Nephron progenitor cell (in vitro differentiated cells): Measurements from ENCODE around the gene RNF123.
A peak's percentile ranks its signal among the peaks of the same experiment; 100 is the strongest.

Experiments used
- DNase-seq: peaks from one replicate; pipeline ENCODE4 v3.0.0; 2021
- H3K27ac Mint-ChIP-seq: 2 replicates; pipeline ENCODE4 v1.8.0; 2021; ENCODE audit warnings: mild to moderate bottlenecking, moderate library complexity, mixed read lengths
- H3K27me3 Mint-ChIP-seq: 2 replicates; pipeline ENCODE4 v1.8.0; 2021; ENCODE audit warnings: mild to moderate bottlenecking, low read depth, mixed read lengths; ENCODE audit not compliant: poor library complexity
- H3K36me3 Mint-ChIP-seq: 2 replicates; pipeline ENCODE4 v1.8.0; 2021; ENCODE audit warnings: low read depth, mixed read lengths
- H3K4me1 Mint-ChIP-seq: 2 replicates; pipeline ENCODE4 v1.8.0; 2021; ENCODE audit warnings: mixed read lengths
- H3K4me3 Mint-ChIP-seq: 2 replicates; pipeline ENCODE4 v1.8.0; 2021; ENCODE audit warnings: mild to moderate bottlenecking, moderate library complexity, mixed read lengths
- H3K9me3 Mint-ChIP-seq: 2 replicates; pipeline ENCODE4 v1.8.0; 2021; ENCODE audit warnings: mild to moderate bottlenecking, moderate library complexity, mixed read lengths
- CTCF ChIP-seq: fragments of 200-600 bp; sonication (generic); IDR thresholded peaks from 2 replicates; pipeline ENCODE4 v1.5.0; 2021; ENCODE audit warnings: antibody characterized with exemption

The RNF123 gene

GRCh38 chr3:49659756-49660155, 29.6 kb upstream of the RNF123 start:
- Mint-ChIP-seq H3K27me3 (peaks cover 8% of the 10 kb centered on the region), H3K9me3 (no peaks in the 10 kb centered on the region), H3K36me3 (no peaks in the 10 kb centered on the region), H3K4me3 (no peak overlapping the region), H3K4me1 (peaks cover 9% of the 10 kb centered on the region), H3K27ac (no peak overlapping the region)
- DNase-seq: no peak
- no peak for TF ChIP-seq CTCF

DNA sequence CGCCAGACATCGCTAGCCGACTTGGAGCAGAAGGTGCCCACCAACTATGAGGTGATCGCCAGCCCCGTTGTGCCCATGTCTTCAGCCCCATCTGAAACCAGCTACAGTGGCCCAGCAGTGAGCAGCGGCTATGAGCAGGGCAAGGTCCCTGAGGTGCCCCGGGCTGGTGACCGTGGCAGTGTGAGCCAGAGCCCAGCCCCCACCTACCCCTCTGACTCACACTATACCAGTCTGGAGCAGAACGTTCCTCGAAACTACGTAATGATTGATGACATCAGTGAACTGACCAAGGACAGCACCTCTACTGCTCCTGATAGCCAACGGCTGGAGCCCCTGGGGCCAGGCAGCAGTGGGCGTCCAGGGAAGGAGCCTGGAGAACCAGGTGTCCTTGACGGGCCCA, 28.1 kb upstream of the RNF123 start:
- Mint-ChIP-seq H3K27ac (no peak overlapping the region), H3K4me1 (peaks cover 16% of the 10 kb centered on the region)

DNA sequence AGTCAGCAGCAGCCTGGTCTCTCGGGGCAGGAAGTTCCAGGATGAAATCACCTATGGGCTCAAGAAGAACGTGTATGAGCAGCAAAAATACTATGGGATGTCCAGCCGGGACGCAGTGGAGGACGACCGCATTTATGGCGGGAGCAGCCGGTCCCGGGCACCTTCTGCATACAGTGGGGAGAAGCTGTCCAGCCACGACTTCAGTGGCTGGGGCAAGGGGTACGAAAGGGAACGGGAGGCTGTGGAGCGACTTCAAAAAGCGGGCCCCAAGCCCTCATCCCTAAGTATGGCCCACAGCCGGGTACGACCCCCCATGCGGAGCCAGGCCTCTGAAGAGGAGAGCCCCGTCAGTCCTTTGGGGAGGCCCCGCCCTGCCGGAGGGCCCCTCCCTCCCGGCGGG, 27.3 kb upstream of the RNF123 start:
- TF ChIP-seq CTCF: no peak
- Mint-ChIP-seq H3K27me3 (peaks cover 4% of the 10 kb centered on the region), H3K4me1 (peaks cover 19% of the 10 kb centered on the region), H3K9me3 (no peaks in the 10 kb centered on the region), H3K36me3 (no peaks in the 10 kb centered on the region), H3K4me3 (no peak overlapping the region), H3K27ac (no peak overlapping the region)
- DNase-seq: no peak

More for the DNA sequence above, 28.1 kb upstream of the RNF123 start:
- no peak overlapping the region for H3K4me3 Mint-ChIP-seq
- DNase-seq: no peak
- H3K27me3 Mint-ChIP-seq: peaks cover 8% of the 10 kb centered on the region
- no peaks in the 10 kb centered on the region for H3K9me3 Mint-ChIP-seq
- no peak for TF ChIP-seq CTCF
- H3K36me3 Mint-ChIP-seq: no peaks in the 10 kb centered on the region

GRCh38 chr3:49662720-49663413, 26.5 kb upstream of the RNF123 start:
- no peak for TF ChIP-seq CTCF
- no peak overlapping the region for H3K4me3 Mint-ChIP-seq
- H3K4me1 Mint-ChIP-seq: peaks cover 26% of the 10 kb centered on the region
- DNase-seq: no peak
- H3K9me3 Mint-ChIP-seq: no peaks in the 10 kb centered on the region
- H3K36me3 Mint-ChIP-seq: no peaks in the 10 kb centered on the region
- H3K27me3 Mint-ChIP-seq: peaks cover 4% of the 10 kb centered on the region
- no peak overlapping the region for H3K27ac Mint-ChIP-seq

GRCh38 chr3:49663831-49664230, 25.5 kb upstream of the RNF123 start:
- peaks cover 8% of the 10 kb centered on the region for H3K27me3 Mint-ChIP-seq

More at GRCh38 chr3:49663831-49664230, 25.5 kb upstream of the RNF123 start:
- TF ChIP-seq CTCF: no peak
- Mint-ChIP-seq H3K9me3 (no peaks in the 10 kb centered on the region), H3K36me3 (no peaks in the 10 kb centered on the region), H3K27ac (peak overlapping the region; percentile 18), H3K4me1 (peaks cover 31% of the 10 kb centered on the region), H3K4me3 (no peak overlapping the region)
- no peak for DNase-seq
